ENCODE measurements around the gene ZNF394. TPM values are rescaled to one million over a fixed set of nuclear protein-coding genes. Genes with fewer than 3 reads are reported as not detected.

ZNF394 gene
- total and polyA plus RNA-seq, 2 of the 4 experiments (the other 2 are of a cell fraction): 10.9 to 24.7 TPM

DNA sequence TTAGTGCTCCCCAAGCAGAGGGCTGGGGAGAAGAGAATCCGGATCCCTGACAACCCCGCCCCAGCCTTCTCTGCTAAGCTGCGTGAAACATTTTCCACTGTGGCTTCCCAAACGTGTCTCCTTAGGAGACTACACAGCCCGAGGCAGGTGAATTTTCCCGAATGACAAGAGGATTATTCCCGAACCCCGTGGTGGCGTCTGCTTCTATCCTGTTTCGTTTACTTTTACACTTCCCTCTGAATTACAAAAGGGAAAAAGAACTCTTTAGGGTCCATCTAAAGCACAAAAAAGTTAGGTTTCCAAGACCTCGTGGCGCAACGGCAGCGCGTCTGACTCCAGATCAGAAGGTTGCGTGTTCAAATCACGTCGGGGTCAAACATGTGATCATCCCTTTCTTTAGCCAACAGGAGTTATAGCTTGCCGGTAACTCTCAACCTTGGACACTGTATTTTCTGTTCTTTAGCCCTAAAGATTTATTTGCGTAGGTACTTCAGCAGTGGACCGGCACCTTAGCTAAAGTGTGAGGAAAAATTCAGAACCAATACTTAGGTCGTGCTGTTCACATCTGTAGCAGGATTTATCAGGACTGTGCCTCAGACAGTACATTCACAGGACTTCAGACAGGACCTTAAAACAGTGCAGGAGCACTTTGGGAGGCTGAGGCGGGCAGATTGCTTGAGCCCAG, 30.6 kb downstream of the ZNF394 start (continued):
- TF ChIP-seq MXI1 (IDR thresholded peaks at IDR 0.05; ENCODE audit: borderline replicate concordance, low read depth, low read length) (no peak), CEBPB (IDR thresholded peaks at IDR 0.05; ENCODE audit: low read depth, low read length) (no peak)
- TF ChIP-seq, protein P1, sequence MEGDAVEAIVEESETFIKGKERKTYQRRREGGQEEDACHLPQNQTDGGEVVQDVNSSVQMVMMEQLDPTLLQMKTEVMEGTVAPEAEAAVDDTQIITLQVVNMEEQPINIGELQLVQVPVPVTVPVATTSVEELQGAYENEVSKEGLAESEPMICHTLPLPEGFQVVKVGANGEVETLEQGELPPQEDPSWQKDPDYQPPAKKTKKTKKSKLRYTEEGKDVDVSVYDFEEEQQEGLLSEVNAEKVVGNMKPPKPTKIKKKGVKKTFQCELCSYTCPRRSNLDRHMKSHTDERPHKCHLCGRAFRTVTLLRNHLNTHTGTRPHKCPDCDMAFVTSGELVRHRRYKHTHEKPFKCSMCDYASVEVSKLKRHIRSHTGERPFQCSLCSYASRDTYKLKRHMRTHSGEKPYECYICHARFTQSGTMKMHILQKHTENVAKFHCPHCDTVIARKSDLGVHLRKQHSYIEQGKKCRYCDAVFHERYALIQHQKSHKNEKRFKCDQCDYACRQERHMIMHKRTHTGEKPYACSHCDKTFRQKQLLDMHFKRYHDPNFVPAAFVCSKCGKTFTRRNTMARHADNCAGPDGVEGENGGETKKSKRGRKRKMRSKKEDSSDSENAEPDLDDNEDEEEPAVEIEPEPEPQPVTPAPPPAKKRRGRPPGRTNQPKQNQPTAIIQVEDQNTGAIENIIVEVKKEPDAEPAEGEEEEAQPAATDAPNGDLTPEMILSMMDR (conservative IDR thresholded peaks at IDR 0.05; ENCODE audit: low read depth, low read length): no peak
